ENCODE measurements around the gene SYCP2. TPM values are rescaled to one million over a fixed set of nuclear protein-coding genes. Genes with fewer than 3 reads are reported as not detected.
"Not testable (repeated sequence)": the region's sequence is repeated elsewhere in the genome, so short reads cannot be mapped to it uniquely, and the experiment has no call there.

Gene SYCP2
- total and polyA plus RNA-seq, 2 experiments from 2014 or later: 0.22 to 0.24 TPM

GRCh38 chr20:59902470-59902869, 31.0 kb downstream of the SYCP2 start:
- Histone ChIP-seq H3K9ac (no peak overlapping the region), H3K36me3 (ENCODE audit: low read depth) (no peaks in the 10 kb centered on the region), H3K4me1 (ENCODE audit: insufficient read depth) (no peaks in the 10 kb centered on the region), H3K27me3 (replicated peaks; ENCODE audit: insufficient read depth) (no peaks in the 10 kb centered on the region), H3K79me2 (ENCODE audit: insufficient read depth) (no peaks in the 10 kb centered on the region), H3K9me2 (ENCODE audit: insufficient read depth) (no peaks in the 10 kb centered on the region; the same call in 1 of the 2 replicates), H3K27ac (no peak overlapping the region), H3F3A (ENCODE audit: insufficient read depth) (no peaks in the 10 kb centered on the region), H3K4me3 (no peak overlapping the region), H3K9me3 (ENCODE audit: low read depth) (no peaks in the 10 kb centered on the region), H4K20me1 (ENCODE audit: insufficient read depth) (no peaks in the 10 kb centered on the region), H2AFZ (no peak overlapping the region), H3K4me2 (ENCODE audit: unreplicated experiment) (no peak overlapping the region)
- in situ Hi-C loops (cut with MboI): no loop called here
- no peak for DNase-seq
- WGBS, 2 experiments (ENCODE audit: low coverage in 1 of 2, low lambda C conversion rate in 2 of 2, missing lambda C conversion rate in 2 of 2): 80 to 87% methylated on average over 3 of the region's 3 CpGs
- TF ChIP-seq EZH2 (IDR thresholded peaks at IDR 0.05; ENCODE audit: insufficient read depth, poor library complexity, severe bottlenecking) (no peak), EZH2phosphoT487 (IDR thresholded peaks at IDR 0.05; ENCODE audit: insufficient read depth, low read depth) (no peak)

GRCh38 chr20:59895908-59896307, 37.5 kb downstream of the SYCP2 start:
- Histone ChIP-seq H3K4me2 (ENCODE audit: unreplicated experiment) (no peak overlapping the region), H3K4me1 (ENCODE audit: insufficient read depth) (no peaks in the 10 kb centered on the region), H3K79me2 (ENCODE audit: insufficient read depth) (no peaks in the 10 kb centered on the region), H3K27ac (no peak overlapping the region), H2AFZ (no peak overlapping the region), H3K4me3 (no peak overlapping the region), H4K20me1 (ENCODE audit: insufficient read depth) (no peaks in the 10 kb centered on the region), H3K36me3 (ENCODE audit: low read depth) (no peaks in the 10 kb centered on the region), H3K9me3 (ENCODE audit: low read depth) (no peaks in the 10 kb centered on the region), H3K9ac (no peak overlapping the region), H3F3A (ENCODE audit: insufficient read depth) (no peaks in the 10 kb centered on the region), H3K9me2 (ENCODE audit: insufficient read depth) (no peaks in the 10 kb centered on the region; the same call in 1 of the 2 replicates), H3K27me3 (replicated peaks; ENCODE audit: insufficient read depth) (no peaks in the 10 kb centered on the region)
- no peak for DNase-seq
- in situ Hi-C loops (cut with MboI): no loop called here
- WGBS, 2 experiments (ENCODE audit: low coverage in 1 of 2, low lambda C conversion rate in 2 of 2, missing lambda C conversion rate in 2 of 2): 33 to 67% methylated on average over 1 of the region's 1 CpG
- no peak for TF ChIP-seq EZH2phosphoT487 (IDR thresholded peaks at IDR 0.05; ENCODE audit: insufficient read depth, low read depth)
- no peak for TF ChIP-seq EZH2 (IDR thresholded peaks at IDR 0.05; ENCODE audit: insufficient read depth, poor library complexity, severe bottlenecking)

- H3K4me3 ChIP-seq: no peak overlapping the region
- H3K4me2 ChIP-seq (ENCODE audit: unreplicated experiment): no peak overlapping the region
- no peaks in the 10 kb centered on the region for H3K27me3 ChIP-seq (replicated peaks; ENCODE audit: insufficient read depth)
- H3K9ac ChIP-seq: no peak overlapping the region
- in situ Hi-C loops (cut with MboI): no loop called here
- no peak overlapping the region for H3K27ac ChIP-seq
- no peaks in the 10 kb centered on the region for H3K4me1 ChIP-seq (ENCODE audit: insufficient read depth)
- no peaks in the 10 kb centered on the region for H3K9me3 ChIP-seq (ENCODE audit: low read depth)
- no peaks in the 10 kb centered on the region for H3K36me3 ChIP-seq (ENCODE audit: low read depth)
- WGBS, 2 experiments (ENCODE audit: low coverage in 1 of 2, low lambda C conversion rate in 2 of 2, missing lambda C conversion rate in 2 of 2): 91 to 95% methylated on average over 1 of the region's 1 CpG
- H2AFZ ChIP-seq: no peak overlapping the region
- no peaks in the 10 kb centered on the region for H3K79me2 ChIP-seq (ENCODE audit: insufficient read depth)
- H3F3A ChIP-seq (ENCODE audit: insufficient read depth): no peaks in the 10 kb centered on the region
- no peak for TF ChIP-seq EZH2 (IDR thresholded peaks at IDR 0.05; ENCODE audit: insufficient read depth, poor library complexity, severe bottlenecking)
- TF ChIP-seq EZH2phosphoT487 (IDR thresholded peaks at IDR 0.05; ENCODE audit: insufficient read depth, low read depth): no peak
- DNase-seq: no peak
- H4K20me1 ChIP-seq (ENCODE audit: insufficient read depth): no peaks in the 10 kb centered on the region
- no peaks in the 10 kb centered on the region for H3K9me2 ChIP-seq (ENCODE audit: insufficient read depth)
Measured at GRCh38 chr20:59891581-59891980, 41.9 kb downstream of the SYCP2 start.

GRCh38 chr20:59890035-59890434, 43.4 kb downstream of the SYCP2 start:
- in situ Hi-C loops (cut with MboI): not testable (repeated sequence)

GRCh38 chr20:59888050-59888449, 45.4 kb downstream of the SYCP2 start:
- Histone ChIP-seq H3K27me3 (replicated peaks; ENCODE audit: insufficient read depth) (no peaks in the 10 kb centered on the region), H3K36me3 (ENCODE audit: low read depth) (no peaks in the 10 kb centered on the region), H3K9me3 (ENCODE audit: low read depth) (no peaks in the 10 kb centered on the region), H3K9ac (no peak overlapping the region), H3K4me3 (no peak overlapping the region), H3K27ac (no peak overlapping the region), H3F3A (ENCODE audit: insufficient read depth) (no peaks in the 10 kb centered on the region), H2AFZ (no peak overlapping the region), H3K9me2 (ENCODE audit: insufficient read depth) (no peaks in the 10 kb centered on the region), H3K4me1 (ENCODE audit: insufficient read depth) (no peaks in the 10 kb centered on the region), H3K4me2 (ENCODE audit: unreplicated experiment) (no peak overlapping the region), H3K79me2 (ENCODE audit: insufficient read depth) (no peaks in the 10 kb centered on the region), H4K20me1 (ENCODE audit: insufficient read depth) (no peaks in the 10 kb centered on the region)
- in situ Hi-C loops (cut with MboI): no loop called here
- no peak for DNase-seq
- WGBS, 2 experiments (ENCODE audit: low coverage in 1 of 2, low lambda C conversion rate in 2 of 2, missing lambda C conversion rate in 2 of 2): 88 to 93% methylated on average over 1 of the region's 1 CpG
- TF ChIP-seq EZH2 (IDR thresholded peaks at IDR 0.05; ENCODE audit: insufficient read depth, poor library complexity, severe bottlenecking) (no peak), EZH2phosphoT487 (IDR thresholded peaks at IDR 0.05; ENCODE audit: insufficient read depth, low read depth) (no peak)

More at GRCh38 chr20:59890035-59890434, 43.4 kb downstream of the SYCP2 start:
- not testable (repeated sequence) for H3F3A ChIP-seq (ENCODE audit: insufficient read depth); H3K9me3 ChIP-seq (ENCODE audit: low read depth); H3K4me1 ChIP-seq (ENCODE audit: insufficient read depth); H3K9ac ChIP-seq; H3K4me3 ChIP-seq; H3K9me2 ChIP-seq (ENCODE audit: insufficient read depth); H3K4me2 ChIP-seq (ENCODE audit: unreplicated experiment); H3K79me2 ChIP-seq (ENCODE audit: insufficient read depth); H3K27ac ChIP-seq; H2AFZ ChIP-seq; DNase-seq; H4K20me1 ChIP-seq (ENCODE audit: insufficient read depth); H3K36me3 ChIP-seq (ENCODE audit: low read depth); H3K27me3 ChIP-seq (replicated peaks; ENCODE audit: insufficient read depth)
- 68 to 69% methylated on average over 2 of the region's 2 CpGs for WGBS, 2 experiments (ENCODE audit: low coverage in 1 of 2, low lambda C conversion rate in 2 of 2, missing lambda C conversion rate in 2 of 2)
